Middle frontal gyrus (tissue), 1 donor: ENCODE measurements around the gene CHID1.

Experiments
- DNase-seq: peaks from one replicate; pipeline ENCODE4 v3.0.0-alpha.2; 2015; ENCODE audit warnings: low spot score; ENCODE audit errors: extremely low spot score

The CHID1 gene

GRCh38 chr11:825366-826226 lies 85.0 kb downstream of the CHID1 start:
- DNase-seq, result no peak

GRCh38 chr11:824942-825341 lies 85.7 kb downstream of the CHID1 start:
- no peak for DNase-seq

- peak; percentile 33 for DNase-seq
Measured at GRCh38 chr11:824292-824880, 86.2 kb downstream of the CHID1 start.

GRCh38 chr11:823441-824291 lies 86.9 kb downstream of the CHID1 start:
- no peak for DNase-seq

GRCh38 chr11:821512-822371 lies 88.9 kb downstream of the CHID1 start:
- no peak for DNase-seq

- DNase-seq, result no peak
Measured at GRCh38 chr11:820655-821511, 89.7 kb downstream of the CHID1 start.

GRCh38 chr11:819943-820649 lies 90.5 kb downstream of the CHID1 start:
- no peak for DNase-seq

- peak; percentile 84 for DNase-seq
Measured at GRCh38 chr11:819129-819931, 91.3 kb downstream of the CHID1 start.

- no peak for DNase-seq
Measured at GRCh38 chr11:818396-819128, 92.0 kb downstream of the CHID1 start, which contains the start of gene PNPLA2. PNPLA2 (plus strand) TSS chr11:818914; CDS start chr11:819719, 805 bp downstream.
